ENCODE results near the gene ZNF112. TPM values are rescaled to one million over a fixed set of nuclear protein-coding genes. Genes with fewer than 3 reads are reported as not detected.

The ZNF112 gene
- total RNA-seq, 1 donor from 2014 or later = 6.0 TPM

GRCh38 chr19:44282846-44283245, 73.6 kb downstream of the ZNF112 start:
- DNase-seq (ENCODE audit: low read depth in 2 of 2) = no peak

DNA sequence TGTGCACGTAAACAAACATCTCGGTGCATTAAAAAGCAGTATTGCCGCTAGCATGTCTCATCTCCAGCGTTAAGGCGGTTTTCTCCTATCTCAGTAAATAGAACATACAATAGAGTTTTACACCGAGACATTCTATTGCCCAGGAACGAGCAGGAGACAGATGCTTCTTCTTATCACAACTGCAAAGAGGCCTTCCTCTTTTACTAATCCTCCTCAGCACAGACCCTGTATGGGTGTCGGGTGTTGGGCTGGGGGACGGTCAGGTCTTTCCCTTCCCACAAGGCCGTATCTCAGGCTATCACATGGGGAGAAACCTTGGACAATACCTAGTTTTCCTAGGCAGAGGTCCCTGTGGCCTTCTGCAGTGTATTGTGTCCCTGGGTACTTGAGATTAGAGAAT, 75.6 kb downstream of the ZNF112 start:
- DNase-seq (ENCODE audit: low read depth in 2 of 2) = no peak

DNA sequence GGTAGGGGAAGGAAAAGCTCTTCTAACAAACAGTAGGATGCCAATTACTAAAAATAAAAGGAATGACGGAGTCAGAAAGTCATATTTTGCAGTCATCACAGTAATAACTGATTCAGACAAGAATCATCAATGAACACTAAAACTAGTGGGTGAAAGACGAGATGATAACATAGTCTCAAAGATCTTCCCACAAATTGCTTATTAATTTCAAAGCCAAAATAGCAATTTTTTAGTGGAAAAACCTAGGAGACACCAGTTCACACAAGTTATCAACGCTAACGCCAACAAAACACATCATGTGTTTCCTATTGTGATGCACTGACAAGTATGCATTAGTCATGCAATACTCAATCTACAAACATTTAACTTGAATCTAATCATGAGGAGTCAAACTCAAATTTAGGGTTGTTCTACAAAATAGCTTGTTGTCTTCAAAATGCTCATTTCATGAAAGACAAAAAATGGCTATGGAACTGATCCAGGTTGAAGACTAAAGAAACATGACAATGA, 78.2 kb downstream of the ZNF112 start:
- peak in 1 of 2 donors; percentile 19 for DNase-seq (ENCODE audit: low read depth in 2 of 2)

DNA sequence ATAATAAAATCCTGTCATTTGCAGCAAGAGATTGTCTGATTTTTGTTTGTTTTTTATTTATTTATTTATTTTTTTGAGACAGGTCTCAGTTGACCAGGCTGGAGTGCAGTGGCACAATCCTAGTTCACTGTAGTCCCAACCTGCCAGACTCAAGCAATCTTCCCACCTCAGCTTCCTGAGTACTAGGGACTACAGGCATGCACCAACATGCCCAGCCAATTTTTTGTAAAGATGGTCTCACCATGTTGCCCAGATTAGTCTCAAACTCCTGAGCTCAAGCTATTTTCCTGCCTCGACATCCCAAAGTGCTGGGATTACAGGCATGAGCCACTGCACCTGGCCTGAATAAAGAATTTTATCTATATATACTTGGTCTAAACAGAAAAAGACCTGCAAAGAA, 79.1 kb downstream of the ZNF112 start:
- no peak for DNase-seq (ENCODE audit: low read depth in 2 of 2)

Other genes with a start within 250 kb of the ZNF112 start
- 4.4 and 7.3 TPM in 2 replicates for gene ZNF225, start 243.3 kb downstream of the ZNF112 start, total RNA-seq
- 5.0 and 9.7 TPM in 2 replicates for gene ZNF234, start 215.1 kb downstream of the ZNF112 start, total RNA-seq
- gene ZNF226, start 191.6 kb downstream of the ZNF112 start, total RNA-seq = 12.0 and 13.1 TPM in 2 replicates
- 14.4 and 18.1 TPM in 2 replicates for gene ZNF227, start 144.1 kb downstream of the ZNF112 start, total RNA-seq
- 1.3 and 1.8 TPM in 2 replicates for gene ZNF233, start 96.8 kb downstream of the ZNF112 start, total RNA-seq
- gene ZNF235, start 51.7 kb downstream of the ZNF112 start, total RNA-seq = 3.5 and 7.5 TPM in 2 replicates
- gene ZNF285, start 44.9 kb upstream of the ZNF112 start, total RNA-seq = 1.1 and 1.4 TPM in 2 replicates
- 11.9 and 12.6 TPM in 2 replicates for gene ZNF229, start 91.8 kb upstream of the ZNF112 start, total RNA-seq
- 4.4 and 5.8 TPM in 2 replicates for gene ZNF180, start 143.8 kb upstream of the ZNF112 start, total RNA-seq
- not detected in 2 replicates for gene CEACAM20, start 173.0 kb upstream of the ZNF112 start, total RNA-seq

All from lung microvascular endothelial cell (primary cell).